Measurements from ENCODE around the gene CLTA.

GRCh38 chr9:36218011-36218410, 27.3 kb downstream of the CLTA start:
- TF ChIP-seq CTCF (conservative IDR thresholded peaks at IDR 0.05; ENCODE audit: low read length) = no peak
- no peak for TF ChIP-seq EZH2phosphoT487 (IDR thresholded peaks at IDR 0.05; ENCODE audit: borderline replicate concordance, low read depth, low read length)
